HepG2 (cell line): ENCODE measurements around the gene PLVAP. TPM values are rescaled to one million over a fixed set of nuclear protein-coding genes. Genes with fewer than 3 reads are reported as not detected.
A peak's percentile ranks its signal among the peaks of the same experiment; 100 is the strongest.

Source experiments
- CHD4 ChIP-seq: fragments of 200-600 bp; sonication (generic); IDR thresholded peaks from 2 replicates; pipeline ENCODE4 v1.7.0; 2017; ENCODE audit warnings: mild to moderate bottlenecking, low read length, borderline replicate concordance
- ETV6 ChIP-seq: sonication (generic); formaldehyde crosslinking; conservative IDR thresholded peaks from 2 replicates; pipeline ENCODE4 v1.4.0; 2020; ENCODE audit warnings: missing genetic modification reagents
- FOXA1 ChIP-seq, 2 experiments: fragments of 450-650 bp in 1 of 2; sonication (generic) in 1 of 2; formaldehyde crosslinking in 1 of 2; IDR thresholded peaks; 2 replicates each; pipeline versions ENCODE4 v1.4.0 to v1.6.1; 2016 to 2020; ENCODE audit warnings: missing genetic modification reagents in 1 of 2
- KLF11 ChIP-seq: IDR thresholded peaks from 2 replicates; pipeline ENCODE4 v1.6.1; 2016; ENCODE audit warnings: missing compliant biosample characterization
- MIXL1 ChIP-seq: IDR thresholded peaks from 2 replicates; pipeline ENCODE4 v1.6.1; 2016
- NCOA5 ChIP-seq: sonication (generic); formaldehyde crosslinking; IDR thresholded peaks from 2 replicates; pipeline ENCODE4 v1.4.0; 2020; ENCODE audit warnings: missing genetic modification reagents
- NFYC ChIP-seq: IDR thresholded peaks from 2 replicates; pipeline ENCODE4 v1.6.1; 2016; ENCODE audit warnings: missing genetic modification reagents, missing compliant biosample characterization
- RCOR2 ChIP-seq: IDR thresholded peaks from 2 replicates; pipeline ENCODE4 v1.6.1; 2016; ENCODE audit warnings: missing biosample characterization, missing genetic modification reagents
- SIN3B ChIP-seq: fragments of 150-350 bp; IDR thresholded peaks from 2 replicates; pipeline ENCODE4 v1.6.1; 2014; ENCODE audit warnings: low read length
- SP5 ChIP-seq: IDR thresholded peaks from 2 replicates; pipeline ENCODE4 v1.6.1; 2016; ENCODE audit warnings: low read depth, borderline replicate concordance
- ZFP82 ChIP-seq: sonication (generic); formaldehyde crosslinking; IDR thresholded peaks from 2 replicates; pipeline ENCODE4 v1.5.1; 2020; ENCODE audit warnings: mild to moderate bottlenecking, missing genetic modification reagents, borderline replicate concordance
- ZNF337 ChIP-seq: sonication (generic); formaldehyde crosslinking; IDR thresholded peaks from 2 replicates; pipeline ENCODE4 v1.5.1; 2020; ENCODE audit warnings: missing genetic modification reagents, low read depth, mild to moderate bottlenecking, borderline replicate concordance
- ZNF383 ChIP-seq: sonication (generic); formaldehyde crosslinking; IDR thresholded peaks from 2 replicates; pipeline ENCODE4 v1.4.0; 2020; ENCODE audit warnings: missing genetic modification reagents, mild to moderate bottlenecking, borderline replicate concordance
- ZNF607 ChIP-seq: sonication (generic); formaldehyde crosslinking; IDR thresholded peaks from 2 replicates; pipeline ENCODE4 v1.5.1; 2020; ENCODE audit warnings: missing genetic modification reagents, mild to moderate bottlenecking, borderline replicate concordance
- polyA plus RNA-seq, 8 experiments: library from polyadenylated mRNA; depleted of rRNA in 3 of 8; stranded (reverse) in 7 of 8; unstranded in 1 of 8; fragments of >200 nt; fragmentation: Illumina TruSeq in 4 of 8; extraction: Trizol in 4 of 8; gene quantifications; 2 replicates each; pipeline versions ENCODE4 v1.2.1 to v1.2.3, GENCODE V29; 2011 to 2016; ENCODE audit warnings: low read depth in 4 of 8, missing spikeins in 1 of 8, mixed read lengths in 1 of 8; ENCODE audit not compliant: insufficient read depth in 1 of 8
- total RNA-seq, 5 experiments: library from RNA; depleted of rRNA; stranded (reverse); fragments of >200 nt; fragmentation: Illumina TruSeq; extraction: Trizol; gene quantifications; 2 replicates each; pipeline ENCODE4 v1.2.3, GENCODE V29; 2016; ENCODE audit warnings: low read depth in 1 of 5
- TF ChIP-seq, protein P1 (sequence below): sonication (generic); formaldehyde crosslinking; conservative IDR thresholded peaks from 2 replicates; pipeline ENCODE4 v1.8.1; 2023; ENCODE audit warnings: missing genetic modification reagents
- TF ChIP-seq, protein P2 (sequence below): sonication (generic); formaldehyde crosslinking; IDR thresholded peaks from 2 replicates; pipeline ENCODE4 v1.8.0; 2022; ENCODE audit warnings: missing genetic modification reagents, low read depth, mild to moderate bottlenecking, borderline replicate concordance
- TF ChIP-seq, protein P3 (sequence below): sonication (generic); formaldehyde crosslinking; IDR thresholded peaks from 2 replicates; pipeline ENCODE4 v1.5.1; 2020; ENCODE audit warnings: mild to moderate bottlenecking, missing genetic modification reagents
- TF ChIP-seq, protein P4 (sequence below): sonication (generic); formaldehyde crosslinking; IDR thresholded peaks from 2 replicates; pipeline ENCODE4 v1.5.0; 2020; ENCODE audit warnings: mild to moderate bottlenecking, missing genetic modification reagents
- TF ChIP-seq, protein P5 (sequence below): sonication (generic); formaldehyde crosslinking; conservative IDR thresholded peaks from 2 replicates; pipeline ENCODE4 v1.4.0; 2020; ENCODE audit warnings: missing genetic modification reagents
- TF ChIP-seq, protein P6 (sequence below): IDR thresholded peaks from 2 replicates; pipeline ENCODE4 v1.6.1; 2016

PLVAP gene
- total and polyA plus RNA-seq, 2 of the 13 experiments (the other 11 are each of a cell fraction or from before 2014, with no cell fraction given) = 0.26 TPM; not detected in 1

DNA sequence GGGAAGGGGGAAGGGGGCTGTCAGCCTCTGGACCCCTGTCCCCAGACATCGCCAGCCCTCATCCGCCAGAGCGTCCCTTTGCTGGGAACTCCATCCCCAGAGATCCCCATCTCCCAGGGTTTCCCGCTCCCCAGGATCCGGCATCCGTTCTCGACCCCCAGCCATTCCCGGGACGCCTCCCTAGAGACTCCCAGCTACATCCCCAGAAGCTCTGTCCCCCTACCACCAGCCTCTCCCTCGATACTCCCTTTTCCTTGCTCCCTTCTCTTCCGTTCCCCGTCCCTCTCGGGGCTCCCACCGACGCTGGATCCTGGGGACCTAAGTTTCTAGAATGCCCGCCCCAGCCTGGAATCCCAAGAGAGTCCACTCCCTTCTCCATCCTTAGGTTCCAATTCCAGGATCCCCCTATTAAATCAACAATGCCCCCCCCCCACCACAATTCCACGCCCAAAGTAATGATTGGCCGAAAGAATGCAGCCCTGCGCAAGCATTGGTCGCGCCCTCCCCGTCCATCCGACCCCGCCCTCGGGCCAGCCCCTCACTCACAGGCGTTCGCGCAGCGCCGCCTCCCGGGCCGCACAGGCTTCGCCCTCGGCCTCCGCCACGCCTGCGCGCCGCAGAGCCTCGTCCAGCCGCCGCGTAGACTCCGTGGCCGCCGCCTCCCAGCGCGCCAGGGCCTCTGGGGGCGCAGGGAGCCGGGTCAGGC is 13.7 kb upstream of the PLVAP start (continued):
- TF ChIP-seq, protein P1, sequence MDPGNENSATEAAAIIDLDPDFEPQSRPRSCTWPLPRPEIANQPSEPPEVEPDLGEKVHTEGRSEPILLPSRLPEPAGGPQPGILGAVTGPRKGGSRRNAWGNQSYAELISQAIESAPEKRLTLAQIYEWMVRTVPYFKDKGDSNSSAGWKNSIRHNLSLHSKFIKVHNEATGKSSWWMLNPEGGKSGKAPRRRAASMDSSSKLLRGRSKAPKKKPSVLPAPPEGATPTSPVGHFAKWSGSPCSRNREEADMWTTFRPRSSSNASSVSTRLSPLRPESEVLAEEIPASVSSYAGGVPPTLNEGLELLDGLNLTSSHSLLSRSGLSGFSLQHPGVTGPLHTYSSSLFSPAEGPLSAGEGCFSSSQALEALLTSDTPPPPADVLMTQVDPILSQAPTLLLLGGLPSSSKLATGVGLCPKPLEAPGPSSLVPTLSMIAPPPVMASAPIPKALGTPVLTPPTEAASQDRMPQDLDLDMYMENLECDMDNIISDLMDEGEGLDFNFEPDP (CRISPR knock-in tag) = no peak
- TF ChIP-seq SIN3B (no peak), RCOR2 (CRISPR knock-in tag) (no peak), CHD4 (no peak), ZFP82 (no peak), ZNF337 (CRISPR knock-in tag) (no peak), NCOA5 (no peak), KLF11 (CRISPR knock-in tag) (no peak), ETV6 (no peak), ZNF383 (CRISPR knock-in tag) (no peak), SP5 (CRISPR knock-in tag) (no peak), FOXA1 (IDR thresholded peaks at IDR 0.05) (no peak), FOXA1 (CRISPR knock-in tag; IDR thresholded peaks at IDR 0.05) (no peak; the same call in 1 of the 2 replicates), MIXL1 (CRISPR knock-in tag) (no peak), NFYC (CRISPR knock-in tag) (peak; percentile 77), ZNF607 (no peak)
- TF ChIP-seq, protein P2, sequence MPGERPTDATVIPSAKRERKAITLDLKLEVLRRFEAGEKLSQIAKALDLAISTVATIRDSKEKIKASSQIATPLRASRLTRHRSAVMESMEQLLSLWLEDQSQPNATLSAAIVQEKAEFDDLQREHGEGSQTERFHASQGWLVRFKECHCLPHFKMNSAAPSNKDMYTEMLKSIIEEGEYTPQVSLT (CRISPR knock-in tag) = no peak
- TF ChIP-seq, protein P3, sequence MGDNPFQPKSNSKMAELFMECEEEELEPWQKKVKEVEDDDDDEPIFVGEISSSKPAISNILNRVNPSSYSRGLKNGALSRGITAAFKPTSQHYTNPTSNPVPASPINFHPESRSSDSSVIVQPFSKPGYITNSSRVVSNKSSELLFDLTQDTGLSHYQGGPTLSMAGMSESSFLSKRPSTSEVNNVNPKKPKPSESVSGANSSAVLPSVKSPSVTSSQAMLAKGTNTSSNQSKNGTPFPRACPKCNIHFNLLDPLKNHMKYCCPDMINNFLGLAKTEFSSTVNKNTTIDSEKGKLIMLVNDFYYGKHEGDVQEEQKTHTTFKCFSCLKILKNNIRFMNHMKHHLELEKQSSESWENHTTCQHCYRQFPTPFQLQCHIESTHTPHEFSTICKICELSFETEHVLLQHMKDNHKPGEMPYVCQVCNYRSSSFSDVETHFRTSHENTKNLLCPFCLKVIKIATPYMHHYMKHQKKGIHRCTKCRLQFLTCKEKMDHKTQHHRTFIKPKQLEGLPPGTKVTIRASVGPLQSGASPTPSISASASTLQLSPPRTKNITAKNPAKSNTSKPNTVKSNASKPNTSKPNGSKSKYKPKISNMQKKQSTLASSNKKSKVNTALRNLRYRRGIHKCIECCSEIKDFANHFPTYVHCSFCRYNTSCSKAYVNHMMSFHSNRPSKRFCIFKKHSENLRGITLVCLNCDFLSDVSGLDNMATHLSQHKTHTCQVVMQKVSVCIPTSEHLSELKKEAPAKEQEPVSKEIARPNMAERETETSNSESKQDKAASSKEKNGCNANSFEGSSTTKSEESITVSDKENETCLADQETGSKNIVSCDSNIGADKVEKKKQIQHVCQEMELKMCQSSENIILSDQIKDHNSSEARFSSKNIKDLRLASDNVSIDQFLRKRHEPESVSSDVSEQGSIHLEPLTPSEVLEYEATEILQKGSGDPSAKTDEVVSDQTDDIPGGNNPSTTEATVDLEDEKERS = no peak
- TF ChIP-seq, protein P4, sequence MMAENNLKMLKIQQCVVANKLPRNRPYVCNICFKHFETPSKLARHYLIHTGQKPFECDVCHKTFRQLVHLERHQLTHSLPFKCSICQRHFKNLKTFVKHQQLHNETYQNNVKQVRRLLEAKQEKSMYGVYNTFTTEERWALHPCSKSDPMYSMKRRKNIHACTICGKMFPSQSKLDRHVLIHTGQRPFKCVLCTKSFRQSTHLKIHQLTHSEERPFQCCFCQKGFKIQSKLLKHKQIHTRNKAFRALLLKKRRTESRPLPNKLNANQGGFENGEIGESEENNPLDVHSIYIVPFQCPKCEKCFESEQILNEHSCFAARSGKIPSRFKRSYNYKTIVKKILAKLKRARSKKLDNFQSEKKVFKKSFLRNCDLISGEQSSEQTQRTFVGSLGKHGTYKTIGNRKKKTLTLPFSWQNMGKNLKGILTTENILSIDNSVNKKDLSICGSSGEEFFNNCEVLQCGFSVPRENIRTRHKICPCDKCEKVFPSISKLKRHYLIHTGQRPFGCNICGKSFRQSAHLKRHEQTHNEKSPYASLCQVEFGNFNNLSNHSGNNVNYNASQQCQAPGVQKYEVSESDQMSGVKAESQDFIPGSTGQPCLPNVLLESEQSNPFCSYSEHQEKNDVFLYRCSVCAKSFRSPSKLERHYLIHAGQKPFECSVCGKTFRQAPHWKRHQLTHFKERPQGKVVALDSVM (CRISPR knock-in tag) = peak; percentile 91
- TF ChIP-seq, protein P5, sequence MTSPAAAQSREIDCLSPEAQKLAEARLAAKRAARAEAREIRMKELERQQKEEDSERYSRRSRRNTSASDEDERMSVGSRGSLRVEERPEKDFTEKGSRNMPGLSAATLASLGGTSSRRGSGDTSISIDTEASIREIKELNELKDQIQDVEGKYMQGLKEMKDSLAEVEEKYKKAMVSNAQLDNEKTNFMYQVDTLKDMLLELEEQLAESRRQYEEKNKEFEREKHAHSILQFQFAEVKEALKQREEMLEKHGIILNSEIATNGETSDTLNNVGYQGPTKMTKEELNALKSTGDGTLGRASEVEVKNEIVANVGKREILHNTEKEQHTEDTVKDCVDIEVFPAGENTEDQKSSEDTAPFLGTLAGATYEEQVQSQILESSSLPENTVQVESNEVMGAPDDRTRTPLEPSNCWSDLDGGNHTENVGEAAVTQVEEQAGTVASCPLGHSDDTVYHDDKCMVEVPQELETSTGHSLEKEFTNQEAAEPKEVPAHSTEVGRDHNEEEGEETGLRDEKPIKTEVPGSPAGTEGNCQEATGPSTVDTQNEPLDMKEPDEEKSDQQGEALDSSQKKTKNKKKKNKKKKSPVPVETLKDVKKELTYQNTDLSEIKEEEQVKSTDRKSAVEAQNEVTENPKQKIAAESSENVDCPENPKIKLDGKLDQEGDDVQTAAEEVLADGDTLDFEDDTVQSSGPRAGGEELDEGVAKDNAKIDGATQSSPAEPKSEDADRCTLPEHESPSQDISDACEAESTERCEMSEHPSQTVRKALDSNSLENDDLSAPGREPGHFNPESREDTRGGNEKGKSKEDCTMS (CRISPR knock-in tag) = no peak
- TF ChIP-seq, protein P6, sequence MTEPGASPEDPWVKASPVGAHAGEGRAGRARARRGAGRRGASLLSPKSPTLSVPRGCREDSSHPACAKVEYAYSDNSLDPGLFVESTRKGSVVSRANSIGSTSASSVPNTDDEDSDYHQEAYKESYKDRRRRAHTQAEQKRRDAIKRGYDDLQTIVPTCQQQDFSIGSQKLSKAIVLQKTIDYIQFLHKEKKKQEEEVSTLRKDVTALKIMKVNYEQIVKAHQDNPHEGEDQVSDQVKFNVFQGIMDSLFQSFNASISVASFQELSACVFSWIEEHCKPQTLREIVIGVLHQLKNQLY (CRISPR knock-in tag) = no peak
